GM18861 (cell line): ENCODE results near the gene CROCC.
A peak's percentile ranks its signal among the peaks of the same experiment; 100 is the strongest.

ENCODE experiments used
- ATAC-seq: cut with Tn5 transposase; IDR thresholded peaks from one replicate; pipeline ENCODE4 v1.9.1; 2021; ENCODE audit not compliant: unreplicated experiment

The CROCC gene

DNA sequence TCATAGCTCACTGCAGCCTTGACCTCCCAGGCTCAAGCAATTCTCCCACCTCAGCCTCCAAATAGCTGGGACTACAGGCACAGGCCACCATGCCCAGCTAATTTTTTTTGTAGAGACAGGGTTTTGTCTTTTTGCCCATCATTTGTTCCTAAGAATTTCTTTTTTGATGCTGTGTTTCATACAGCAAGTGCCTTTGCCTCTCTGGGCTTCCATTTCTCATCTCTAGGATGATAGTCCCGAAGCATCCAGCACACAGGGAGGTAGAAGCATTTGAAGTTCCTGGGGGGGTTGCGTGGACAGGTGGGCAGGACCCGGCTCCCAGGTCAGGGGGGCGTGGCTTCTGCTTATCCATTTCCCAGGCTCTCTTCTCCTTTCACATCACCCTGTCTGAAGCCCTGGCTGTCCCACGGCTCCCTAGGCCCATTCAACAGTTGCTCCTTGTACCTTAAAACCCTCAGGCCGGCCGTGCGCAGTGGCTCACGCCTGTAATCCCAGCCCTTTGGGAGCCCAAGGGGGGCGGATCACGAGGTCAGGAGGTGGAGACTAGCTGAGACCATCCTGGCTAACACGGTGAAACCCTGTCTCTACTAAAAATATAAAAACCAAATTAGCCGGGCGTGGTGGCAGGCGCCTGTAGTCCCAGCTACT is 86.6 kb downstream of the CROCC start:
- ATAC-seq = no peak

GRCh38 chr1:17009706-17010105 is 88.0 kb downstream of the CROCC start:
- ATAC-seq = no peak

DNA sequence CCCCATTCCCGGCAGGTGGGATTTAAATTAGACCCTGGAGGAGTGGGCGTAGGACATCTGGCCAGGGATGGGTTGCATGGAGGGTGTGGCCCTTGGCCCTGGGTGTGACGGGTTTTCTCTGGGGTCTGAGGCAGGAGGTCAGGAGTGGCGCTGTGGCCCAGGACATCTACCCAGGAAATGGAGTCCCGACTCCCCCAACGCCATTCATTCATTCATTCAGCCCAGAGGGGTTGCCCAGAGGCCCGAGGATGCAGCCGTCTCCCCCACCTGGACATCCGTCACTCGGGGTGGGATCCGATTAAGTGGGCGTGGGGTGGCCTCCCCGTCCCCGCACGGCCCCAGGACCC is 89.3 kb downstream of the CROCC start:
- no peak for ATAC-seq

GRCh38 chr1:17011439-17012307 is 89.9 kb downstream of the CROCC start, which contains the start of gene ATP13A2:
ATP13A2 (minus strand) TSS chr1:17011928; CDS start chr1:17011738, 190 bp downstream.
- peak; percentile 83 for ATAC-seq

- ATAC-seq = no peak
Measured at GRCh38 chr1:17012775-17013490, 91.2 kb downstream of the CROCC start.

DNA sequence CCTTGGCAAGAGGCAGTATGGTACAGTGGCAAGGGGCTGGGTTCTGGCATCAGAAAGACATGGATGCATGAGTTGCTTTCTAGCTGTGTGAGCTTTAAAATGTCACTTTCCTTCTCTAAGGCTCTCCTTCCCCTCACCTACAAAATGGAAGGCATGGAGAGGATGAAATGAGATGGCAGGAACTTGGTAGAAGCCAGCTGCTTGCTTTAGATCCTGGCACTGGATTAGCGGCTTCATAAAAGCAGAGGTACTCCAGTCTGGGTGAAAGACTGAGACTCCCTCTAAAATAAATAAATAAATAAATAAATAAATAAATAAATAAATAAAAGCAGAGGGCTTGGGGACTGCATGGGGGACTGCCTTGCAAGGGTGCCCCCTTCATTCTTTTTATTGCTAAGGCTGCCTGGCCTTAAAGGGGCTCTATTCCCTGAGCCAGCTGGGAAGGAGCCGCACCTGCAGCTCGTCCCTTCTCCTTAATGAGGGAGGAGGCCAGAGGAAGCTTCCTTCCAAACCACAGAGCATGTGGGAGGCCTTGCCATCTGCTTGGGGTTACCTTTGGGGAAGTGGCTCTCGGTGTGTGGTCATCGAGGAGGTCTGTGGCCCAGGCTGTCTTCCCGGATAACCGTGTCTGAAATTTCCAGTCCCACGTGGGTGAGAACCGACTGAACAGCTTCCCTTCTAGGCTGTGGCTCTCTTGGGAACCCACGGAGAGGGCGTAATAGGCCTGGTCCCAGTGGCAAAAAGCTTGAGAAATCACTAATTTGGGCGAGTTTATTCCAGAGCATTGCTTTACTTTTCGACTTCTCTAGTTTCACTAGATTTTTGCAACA is 92.0 kb downstream of the CROCC start:
- no peak for ATAC-seq

GRCh38 chr1:17014671-17015567 is 93.2 kb downstream of the CROCC start:
- ATAC-seq = no peak

GRCh38 chr1:17016317-17016661 is 94.6 kb downstream of the CROCC start:
- ATAC-seq = no peak

GRCh38 chr1:17017435-17017834 is 95.7 kb downstream of the CROCC start:
- no peak for ATAC-seq

- ATAC-seq = no peak
Measured at GRCh38 chr1:17018849-17019248, 97.1 kb downstream of the CROCC start.

GRCh38 chr1:17020502-17020901 is 98.8 kb downstream of the CROCC start:
- no peak for ATAC-seq

DNA sequence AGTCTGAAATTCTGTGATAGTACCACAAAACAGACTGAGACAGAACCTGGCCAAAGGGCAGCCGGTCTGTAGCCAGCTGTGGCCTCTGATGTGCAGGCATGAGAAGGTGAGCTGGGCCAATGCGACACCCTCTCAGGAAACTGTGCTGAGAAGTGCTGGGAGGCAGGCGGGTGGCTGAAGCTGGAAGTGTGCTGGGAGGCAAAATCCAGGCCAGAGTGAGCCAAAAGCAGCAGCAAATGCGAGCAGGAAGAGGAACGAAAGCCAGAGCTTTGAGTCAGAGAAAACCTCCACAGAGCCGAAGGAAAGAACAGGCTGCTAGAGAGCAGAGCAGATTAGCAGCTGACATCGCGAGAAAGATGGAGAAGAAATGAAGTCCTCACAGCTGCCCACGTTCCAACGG is 100.2 kb downstream of the CROCC start:
- no peak for ATAC-seq
